SK-N-SH treated with all-trans-retinoic acid at 6 μM for 48 hours (cell line): ENCODE measurements around the gene MAN1A1.

Source experiments
- ARNTL ChIP-seq: fragments of 450-650 bp; formaldehyde crosslinking; IDR thresholded peaks from 2 replicates; pipeline ENCODE4 v1.5.0; 2020; ENCODE audit warnings: low read depth, mild to moderate bottlenecking, moderate library complexity, borderline replicate concordance
- SNAI2 ChIP-seq: fragments of 250-450 bp; sonication (Bioruptor Pico); IDR thresholded peaks from 2 replicates; pipeline ENCODE4 v1.5.0; 2020; ENCODE audit warnings: mild to moderate bottlenecking, moderate library complexity

DNA sequence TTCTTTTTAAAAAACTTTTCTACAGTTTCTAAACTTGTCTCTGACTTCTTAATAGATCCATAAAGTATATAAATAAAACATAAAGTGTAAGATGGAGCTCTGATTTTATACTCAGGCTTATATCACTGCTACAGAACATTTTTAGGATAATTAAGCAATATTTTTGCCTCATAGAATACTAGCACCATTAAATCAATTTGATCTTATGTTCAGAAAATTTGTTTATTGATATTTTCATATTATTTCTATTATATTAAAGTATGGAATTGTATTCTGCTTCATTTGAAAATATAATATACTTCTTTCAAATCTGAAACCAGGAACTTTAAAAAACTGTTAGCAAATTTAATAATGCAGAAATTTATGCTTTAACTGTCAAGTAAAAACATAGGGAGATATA lies 106.5 kb downstream of the MAN1A1 start:
- no peak for TF ChIP-seq ARNTL
- TF ChIP-seq SNAI2 (CRISPR knock-in tag), result no peak
